Stimulated activated CD4-positive, alpha-beta T cell treated with anti-CD3 and anti-CD28 coated beads, TNF-alpha, amount 100 ng/mL, for 4 hours (primary cell): ENCODE measurements around the gene SIRT1.
A peak's percentile ranks its signal among the peaks of the same experiment; 100 is the strongest.
"Not testable (repeated sequence)": the region's sequence is repeated elsewhere in the genome, so short reads cannot be mapped to it uniquely, and the experiment has no call there.

Experiments
- DNase-seq, 3 experiments: peaks; one replicate each; pipeline ENCODE4 v3.0.0-alpha.2; 2020; ENCODE audit warnings: low read depth in 3 of 3

Gene SIRT1

DNA sequence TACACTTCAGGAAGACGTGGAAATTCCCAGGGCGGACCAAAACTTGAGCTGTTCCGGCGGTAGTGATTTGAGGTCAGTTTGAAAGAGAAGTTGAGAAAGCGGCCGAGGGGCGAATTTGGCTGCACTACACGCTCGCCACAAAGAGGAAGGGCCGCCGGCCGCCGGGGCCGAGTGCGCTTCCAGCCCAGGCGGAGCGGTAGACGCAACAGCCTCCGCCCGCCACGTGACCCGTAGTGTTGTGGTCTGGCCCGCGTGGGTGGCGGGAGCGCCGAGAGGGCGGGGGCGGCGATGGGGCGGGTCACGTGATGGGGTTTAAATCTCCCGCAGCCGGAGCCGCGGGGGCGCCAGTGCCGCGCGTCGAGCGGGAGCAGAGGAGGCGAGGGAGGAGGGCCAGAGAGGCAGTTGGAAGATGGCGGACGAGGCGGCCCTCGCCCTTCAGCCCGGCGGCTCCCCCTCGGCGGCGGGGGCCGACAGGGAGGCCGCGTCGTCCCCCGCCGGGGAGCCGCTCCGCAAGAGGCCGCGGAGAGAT, at the start of gene SIRT1:
Gene SIRT1, plus strand, starts transcription at position 344 of the 529 bp plus-strand sequence. Its CDS starts 66 bp downstream, at position 410.
- peak; percentile 86 to 94 (median 94) for DNase-seq

GRCh38 chr10:67835541-67836394, 48.7 kb upstream of the SIRT1 start:
- not testable (repeated sequence) for DNase-seq

- DNase-seq = no peak
Measured at GRCh38 chr10:67836488-67836887, 48.0 kb upstream of the SIRT1 start.

- DNase-seq = no peak
Measured at GRCh38 chr10:67836972-67837371, 47.5 kb upstream of the SIRT1 start.

- DNase-seq = no peak
Measured at GRCh38 chr10:67837541-67838314, 46.7 kb upstream of the SIRT1 start, which contains the start of gene DNAJC12. DNAJC12 (minus strand) TSS chr10:67838188; CDS start chr10:67838011, 177 bp downstream.

GRCh38 chr10:67839511-67839910, 44.9 kb upstream of the SIRT1 start:
- not testable (repeated sequence) for DNase-seq

DNA sequence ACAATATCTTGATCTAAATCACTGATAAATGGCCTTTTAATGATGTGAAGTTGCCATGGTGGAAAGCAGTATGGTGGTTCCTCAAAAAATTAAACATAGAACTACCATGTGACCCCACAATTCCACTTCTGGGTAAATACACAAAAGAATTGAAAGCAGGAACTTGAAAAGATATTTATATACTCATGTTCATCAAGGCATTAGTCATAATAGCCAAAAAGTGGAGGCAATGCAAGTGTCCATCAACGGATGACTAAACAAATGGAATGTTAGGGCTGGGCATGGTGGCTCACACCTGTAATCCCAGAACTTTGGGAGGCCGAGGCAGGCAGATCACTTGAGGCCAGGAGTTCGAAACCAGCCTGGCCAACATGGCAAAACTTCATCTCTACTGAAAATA, 44.5 kb upstream of the SIRT1 start:
- DNase-seq = no peak

- no peak for DNase-seq
Measured at GRCh38 chr10:67841737-67842136, 42.7 kb upstream of the SIRT1 start.

DNA sequence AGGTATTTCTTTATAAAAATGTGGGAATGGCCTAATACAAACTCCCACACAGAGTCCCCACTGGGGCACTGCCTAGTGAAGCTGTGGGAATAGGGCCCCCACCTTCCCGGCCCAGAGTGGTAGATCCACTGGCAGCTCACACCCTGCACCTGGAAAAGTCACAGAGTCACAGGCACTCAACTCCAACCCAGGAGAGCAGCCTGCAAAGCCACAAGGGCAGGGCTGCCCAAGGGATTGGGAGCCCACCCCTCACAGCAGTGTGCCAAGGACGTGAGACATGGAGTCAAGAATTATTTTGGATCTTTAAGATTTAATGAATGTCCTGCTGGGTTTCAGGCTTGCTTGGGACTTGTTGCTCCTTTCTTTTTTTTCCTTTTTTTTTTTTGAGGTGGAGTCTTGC, 41.2 kb upstream of the SIRT1 start:
- DNase-seq = no peak

GRCh38 chr10:67849331-67850011, 35.0 kb upstream of the SIRT1 start:
- peak; percentile 86 to 90 (median 89) for DNase-seq

- DNase-seq = no peak
Measured at GRCh38 chr10:67851186-67851585, 33.3 kb upstream of the SIRT1 start.

- DNase-seq = no peak
Measured at GRCh38 chr10:67852761-67853160, 31.7 kb upstream of the SIRT1 start.

- DNase-seq = no peak
Measured at GRCh38 chr10:67853512-67853911, 30.9 kb upstream of the SIRT1 start.

- no peak for DNase-seq
Measured at GRCh38 chr10:67858971-67859370, 25.5 kb upstream of the SIRT1 start.

- DNase-seq = no peak
Measured at GRCh38 chr10:67861750-67862432, 22.6 kb upstream of the SIRT1 start.

- no peak for DNase-seq
Measured at GRCh38 chr10:67863094-67863493, 21.4 kb upstream of the SIRT1 start.

DNA sequence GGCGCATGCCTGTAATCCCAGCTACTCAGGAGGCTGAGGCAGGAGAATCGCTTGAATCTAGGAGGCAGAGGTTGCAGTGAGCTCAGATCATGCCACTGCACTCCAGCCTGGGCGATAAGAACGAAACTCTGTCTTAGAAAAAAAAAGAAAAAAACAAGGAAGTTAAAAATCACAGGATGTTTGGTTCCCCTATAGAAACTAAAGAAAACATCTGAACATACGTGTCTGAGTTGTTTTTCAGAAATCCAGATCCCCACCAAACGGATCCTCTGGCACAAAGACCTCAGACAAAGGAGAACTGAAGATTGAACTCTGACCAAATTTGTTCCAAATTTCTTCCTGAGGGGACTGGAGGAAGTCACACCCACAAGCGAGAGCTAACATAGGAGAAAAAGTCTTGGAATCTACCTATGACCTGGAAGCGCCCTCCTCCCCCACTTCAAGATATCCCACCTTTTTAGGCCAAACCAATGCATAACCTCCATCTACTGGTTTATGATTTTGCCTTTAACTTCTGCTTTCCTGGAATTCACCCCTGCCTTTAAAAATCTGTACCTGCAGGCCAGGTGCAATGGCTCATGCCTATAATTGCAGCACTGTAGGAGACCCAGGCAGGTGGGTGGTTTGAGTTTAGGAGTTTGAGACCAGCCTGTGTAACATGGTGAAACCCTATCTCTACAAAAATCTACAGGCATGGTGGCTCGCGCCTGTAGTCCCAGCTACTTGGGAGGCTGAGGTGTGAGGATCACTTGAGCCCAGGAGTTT, 19.7 kb upstream of the SIRT1 start:
- no peak for DNase-seq

- no peak for DNase-seq
Measured at GRCh38 chr10:67868132-67868531, 16.3 kb upstream of the SIRT1 start.

DNA sequence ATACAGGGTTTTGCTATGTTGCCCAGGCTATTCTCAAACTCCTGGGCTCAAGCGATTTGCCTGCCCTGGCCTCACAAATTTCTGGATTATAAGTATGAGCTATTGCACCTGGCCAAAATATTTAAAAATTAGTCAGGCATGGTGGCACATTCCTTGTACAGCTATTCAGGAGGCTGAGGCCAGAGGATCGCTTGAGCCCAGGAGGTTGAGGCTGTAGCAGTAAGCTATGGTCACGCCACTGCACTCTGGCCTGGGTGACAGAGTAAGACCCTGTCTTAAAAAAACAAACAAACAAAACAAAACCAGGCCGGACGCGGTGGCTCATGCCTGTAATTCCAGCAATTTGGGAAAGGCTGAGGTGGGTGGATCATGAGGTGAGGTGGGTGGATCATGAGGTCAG, 14.5 kb upstream of the SIRT1 start:
- no peak for DNase-seq
